Measurements from ENCODE around the gene FOXJ3. TPM values are rescaled to one million over a fixed set of nuclear protein-coding genes. Genes with fewer than 3 reads are reported as not detected.

Gene FOXJ3
- total and polyA plus RNA-seq, 2 of the 13 experiments (the other 11 are each of a cell fraction or from before 2014, with no cell fraction given) = 16.6 to 48.5 TPM

DNA sequence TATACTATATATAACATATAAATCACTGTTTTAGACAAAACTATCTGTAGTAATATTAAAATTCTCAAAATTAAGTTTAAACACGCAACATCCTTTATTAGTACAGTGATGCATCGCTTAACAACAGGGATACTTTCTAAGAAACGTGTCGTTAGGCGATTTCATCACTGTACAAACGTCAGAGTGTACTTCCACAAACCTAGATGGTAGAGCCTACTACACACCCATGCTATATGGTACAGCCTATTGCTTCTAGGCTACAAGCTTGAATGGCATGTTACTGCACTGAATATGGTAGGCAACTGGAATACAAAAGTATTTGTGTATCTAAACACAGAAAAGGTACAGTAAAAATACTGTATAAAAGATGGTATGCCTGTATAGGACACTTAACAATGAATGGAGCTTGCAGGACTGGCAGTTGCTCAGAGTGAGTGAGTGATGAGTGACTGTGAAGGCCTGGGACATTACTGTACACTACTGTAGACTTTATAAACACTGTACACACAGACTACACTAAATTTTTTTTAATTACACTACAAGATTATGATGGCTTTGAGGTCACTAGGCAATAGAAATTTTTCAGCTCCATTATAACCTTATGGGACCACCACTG, 10.5 kb downstream of the FOXJ3 start:
- Histone ChIP-seq H3K9me3 (ENCODE audit: low read length) (no peaks in the 10 kb centered on the region), H3K4me3 (replicated peaks in 1 of 3; ENCODE audit: insufficient read depth in 1 of 3, low read depth in 2 of 3, low read length in 3 of 3) (no peak overlapping the region; a peak in 1 of 6 replicates), H4K20me1 (ENCODE audit: insufficient read depth, low read length) (peaks cover 57% of the 10 kb centered on the region), H3K27me3 (ENCODE audit: control insufficient read depth in 1 of 2, insufficient read depth in 2 of 2, low read length in 2 of 2) (no peaks in the 10 kb centered on the region), H3K27ac (ENCODE audit: extremely low read length, insufficient read depth, low read length) (peak overlapping the region; percentile 30), H3K4me2 (ENCODE audit: low read depth, low read length) (no peak overlapping the region), H2AFZ (ENCODE audit: low read length) (no peak overlapping the region), H3K79me2 (ENCODE audit: insufficient read depth, low read length) (peaks cover 96% of the 10 kb centered on the region), H3K36me3 (replicated peaks in 1 of 2; ENCODE audit: control insufficient read depth in 1 of 2, insufficient read depth in 2 of 2, low read length in 2 of 2) (no peaks in the 10 kb centered on the region; a peak in 2 of 5 replicates), H3K4me1 (ENCODE audit: insufficient read depth, low read length) (peaks cover 82% of the 10 kb centered on the region), H3K9ac (ENCODE audit: insufficient read depth, low read depth, low read length) (no peak overlapping the region)
- 87% methylated on average over 6 of the region's 6 CpGs for WGBS (ENCODE audit: low lambda C conversion rate)
- peak; percentile 71 for ATAC-seq
- CTCF ChIA-PET (ENCODE audit: low intra/inter-chr PET ratio, low total read pairs) = no interaction called here
- POLR2A ChIA-PET = interaction anchor here (1.5 kb wide), 1 partner anchor 10 kb away, joined by 9 read pairs; the partner anchor contains the start of gene FOXJ3
- DNase-seq (ENCODE audit: low spot score) = no peak
- no peak for FAIRE-seq
- TF ChIP-seq BCL6 (CRISPR knock-in tag; IDR thresholded peaks at IDR 0.05) = peak; percentile 77
- TF ChIP-seq ZNF329 (CRISPR knock-in tag; IDR thresholded peaks at IDR 0.05; ENCODE audit: low read depth) = no peak
- no peak for TF ChIP-seq ZNF326 (CRISPR knock-in tag; IDR thresholded peaks at IDR 0.05; ENCODE audit: borderline replicate concordance)
- TF ChIP-seq, protein P1, sequence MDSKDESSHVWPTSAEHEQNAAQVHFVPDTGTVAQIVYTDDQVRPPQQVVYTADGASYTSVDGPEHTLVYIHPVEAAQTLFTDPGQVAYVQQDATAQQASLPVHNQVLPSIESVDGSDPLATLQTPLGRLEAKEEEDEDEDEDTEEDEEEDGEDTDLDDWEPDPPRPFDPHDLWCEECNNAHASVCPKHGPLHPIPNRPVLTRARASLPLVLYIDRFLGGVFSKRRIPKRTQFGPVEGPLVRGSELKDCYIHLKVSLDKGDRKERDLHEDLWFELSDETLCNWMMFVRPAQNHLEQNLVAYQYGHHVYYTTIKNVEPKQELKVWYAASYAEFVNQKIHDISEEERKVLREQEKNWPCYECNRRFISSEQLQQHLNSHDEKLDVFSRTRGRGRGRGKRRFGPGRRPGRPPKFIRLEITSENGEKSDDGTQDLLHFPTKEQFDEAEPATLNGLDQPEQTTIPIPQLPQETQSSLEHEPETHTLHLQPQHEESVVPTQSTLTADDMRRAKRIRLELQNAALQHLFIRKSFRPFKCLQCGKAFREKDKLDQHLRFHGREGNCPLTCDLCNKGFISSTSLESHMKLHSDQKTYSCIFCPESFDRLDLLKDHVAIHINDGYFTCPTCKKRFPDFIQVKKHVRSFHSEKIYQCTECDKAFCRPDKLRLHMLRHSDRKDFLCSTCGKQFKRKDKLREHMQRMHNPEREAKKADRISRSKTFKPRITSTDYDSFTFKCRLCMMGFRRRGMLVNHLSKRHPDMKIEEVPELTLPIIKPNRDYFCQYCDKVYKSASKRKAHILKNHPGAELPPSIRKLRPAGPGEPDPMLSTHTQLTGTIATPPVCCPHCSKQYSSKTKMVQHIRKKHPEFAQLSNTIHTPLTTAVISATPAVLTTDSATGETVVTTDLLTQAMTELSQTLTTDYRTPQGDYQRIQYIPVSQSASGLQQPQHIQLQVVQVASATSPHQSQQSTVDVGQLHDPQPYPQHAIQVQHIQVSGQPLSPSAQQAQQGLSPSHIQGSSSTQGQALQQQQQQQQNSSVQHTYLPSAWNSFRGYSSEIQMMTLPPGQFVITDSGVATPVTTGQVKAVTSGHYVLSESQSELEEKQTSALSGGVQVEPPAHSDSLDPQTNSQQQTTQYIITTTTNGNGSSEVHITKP (CRISPR knock-in tag; IDR thresholded peaks at IDR 0.05; ENCODE audit: low read depth) = peak; percentile 73
- TF ChIP-seq, protein P2, sequence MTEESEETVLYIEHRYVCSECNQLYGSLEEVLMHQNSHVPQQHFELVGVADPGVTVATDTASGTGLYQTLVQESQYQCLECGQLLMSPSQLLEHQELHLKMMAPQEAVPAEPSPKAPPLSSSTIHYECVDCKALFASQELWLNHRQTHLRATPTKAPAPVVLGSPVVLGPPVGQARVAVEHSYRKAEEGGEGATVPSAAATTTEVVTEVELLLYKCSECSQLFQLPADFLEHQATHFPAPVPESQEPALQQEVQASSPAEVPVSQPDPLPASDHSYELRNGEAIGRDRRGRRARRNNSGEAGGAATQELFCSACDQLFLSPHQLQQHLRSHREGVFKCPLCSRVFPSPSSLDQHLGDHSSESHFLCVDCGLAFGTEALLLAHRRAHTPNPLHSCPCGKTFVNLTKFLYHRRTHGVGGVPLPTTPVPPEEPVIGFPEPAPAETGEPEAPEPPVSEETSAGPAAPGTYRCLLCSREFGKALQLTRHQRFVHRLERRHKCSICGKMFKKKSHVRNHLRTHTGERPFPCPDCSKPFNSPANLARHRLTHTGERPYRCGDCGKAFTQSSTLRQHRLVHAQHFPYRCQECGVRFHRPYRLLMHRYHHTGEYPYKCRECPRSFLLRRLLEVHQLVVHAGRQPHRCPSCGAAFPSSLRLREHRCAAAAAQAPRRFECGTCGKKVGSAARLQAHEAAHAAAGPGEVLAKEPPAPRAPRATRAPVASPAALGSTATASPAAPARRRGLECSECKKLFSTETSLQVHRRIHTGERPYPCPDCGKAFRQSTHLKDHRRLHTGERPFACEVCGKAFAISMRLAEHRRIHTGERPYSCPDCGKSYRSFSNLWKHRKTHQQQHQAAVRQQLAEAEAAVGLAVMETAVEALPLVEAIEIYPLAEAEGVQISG (CRISPR knock-in tag; IDR thresholded peaks at IDR 0.05) = no peak
- TF ChIP-seq HDAC1 (CRISPR knock-in tag; IDR thresholded peaks at IDR 0.05) = no peak
- no peak for TF ChIP-seq EEA1 (CRISPR knock-in tag; IDR thresholded peaks at IDR 0.05; ENCODE audit: borderline replicate concordance)
- TF ChIP-seq, protein P3, sequence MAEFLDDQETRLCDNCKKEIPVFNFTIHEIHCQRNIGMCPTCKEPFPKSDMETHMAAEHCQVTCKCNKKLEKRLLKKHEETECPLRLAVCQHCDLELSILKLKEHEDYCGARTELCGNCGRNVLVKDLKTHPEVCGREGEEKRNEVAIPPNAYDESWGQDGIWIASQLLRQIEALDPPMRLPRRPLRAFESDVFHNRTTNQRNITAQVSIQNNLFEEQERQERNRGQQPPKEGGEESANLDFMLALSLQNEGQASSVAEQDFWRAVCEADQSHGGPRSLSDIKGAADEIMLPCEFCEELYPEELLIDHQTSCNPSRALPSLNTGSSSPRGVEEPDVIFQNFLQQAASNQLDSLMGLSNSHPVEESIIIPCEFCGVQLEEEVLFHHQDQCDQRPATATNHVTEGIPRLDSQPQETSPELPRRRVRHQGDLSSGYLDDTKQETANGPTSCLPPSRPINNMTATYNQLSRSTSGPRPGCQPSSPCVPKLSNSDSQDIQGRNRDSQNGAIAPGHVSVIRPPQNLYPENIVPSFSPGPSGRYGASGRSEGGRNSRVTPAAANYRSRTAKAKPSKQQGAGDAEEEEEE (CRISPR knock-in tag; IDR thresholded peaks at IDR 0.05; ENCODE audit: borderline replicate concordance) = no peak
- no peak for TF ChIP-seq SMARCE1 (IDR thresholded peaks at IDR 0.05; ENCODE audit: borderline replicate concordance)
- TF ChIP-seq RELA (CRISPR knock-in tag; IDR thresholded peaks at IDR 0.05) = no peak
- TF ChIP-seq REXO4 (CRISPR knock-in tag; IDR thresholded peaks at IDR 0.05; ENCODE audit: borderline replicate concordance) = no peak
- no peak for TF ChIP-seq CBFB (CRISPR knock-in tag; IDR thresholded peaks at IDR 0.05)
- no peak for TF ChIP-seq ATF7-NPFF (CRISPR knock-in tag; IDR thresholded peaks at IDR 0.05; ENCODE audit: low read depth)
- in situ Hi-C loops (cut with HindIII; ENCODE audit: extremely low pct_ligation_motif_present, low pct_unique_long_range_greater_than_20kb) (loop anchor here (25.0 kb wide), 1 partner anchor 413 kb away; the partner anchor contains the start of gene CLDN19), intact Hi-C loops (cut with micrococcal nuclease; ENCODE audit: unreplicated experiment) (no loop called here)
- BruUV-seq (replicated peaks) = no TSS peak
